ENCODE measurements around the gene POLR3A.

The POLR3A gene

GRCh38 chr10:77965294-77965693, 64.0 kb downstream of the POLR3A start:
- POLR2A ChIA-PET = no interaction called here
- no peak for TF ChIP-seq CTCF (IDR thresholded peaks at IDR 0.05; ENCODE audit: insufficient read depth, low read length, missing control alignments)

GRCh38 chr10:77964811-77965210, 64.5 kb downstream of the POLR3A start:
- no peak for TF ChIP-seq CTCF (IDR thresholded peaks at IDR 0.05; ENCODE audit: insufficient read depth, low read length, missing control alignments)
- ChIA-PET CTCF (interaction anchor here (1.3 to 1.9 kb wide), 3 partner anchors 9 to 117 kb away, joined by 4 to 6 read pairs (median 4); no protein-coding TSS in a partner anchor), POLR2A (interaction anchor here (0.7 kb wide), 1 partner anchor 16 kb away, joined by 3 read pairs; no protein-coding TSS in a partner anchor)
- no peak overlapping the region for H3K4me3 ChIP-seq (ENCODE audit: low read depth, low read length)
- DNase-seq (ENCODE audit: low read depth, low spot score) = no peak

More at GRCh38 chr10:77965294-77965693, 64.0 kb downstream of the POLR3A start:
- H3K4me3 ChIP-seq (ENCODE audit: low read depth, low read length) = no peak overlapping the region
- DNase-seq (ENCODE audit: low read depth, low spot score) = peak; percentile 65
- CTCF ChIA-PET = interaction anchor here (1.9 kb wide), 1 partner anchor 10 kb away, joined by 6 read pairs; no protein-coding TSS in a partner anchor

- TF ChIP-seq CTCF (IDR thresholded peaks at IDR 0.05; ENCODE audit: insufficient read depth, low read length, missing control alignments) = no peak
- H3K4me3 ChIP-seq (ENCODE audit: low read depth, low read length) = no peak overlapping the region
- CTCF ChIA-PET = interaction anchor here (1.3 to 1.9 kb wide), 3 partner anchors 8 to 117 kb away, joined by 4 to 6 read pairs (median 4); no protein-coding TSS in a partner anchor
- POLR2A ChIA-PET = interaction anchor here (0.7 kb wide), 1 partner anchor 15 kb away, joined by 3 read pairs; no protein-coding TSS in a partner anchor
- no peak for DNase-seq (ENCODE audit: low read depth, low spot score)
Observed at GRCh38 chr10:77963901-77964300, 65.4 kb downstream of the POLR3A start.

- ChIA-PET POLR2A (no interaction called here), CTCF (no interaction called here)
- H3K4me3 ChIP-seq (ENCODE audit: low read depth, low read length) = no peak overlapping the region
- no peak for TF ChIP-seq CTCF (IDR thresholded peaks at IDR 0.05; ENCODE audit: insufficient read depth, low read length, missing control alignments)
- no peak for DNase-seq (ENCODE audit: low read depth, low spot score)
Observed at GRCh38 chr10:77962350-77963146, 66.8 kb downstream of the POLR3A start.

GRCh38 chr10:77961668-77962067, 67.6 kb downstream of the POLR3A start:
- no peak for DNase-seq (ENCODE audit: low read depth, low spot score)
- no peak overlapping the region for H3K4me3 ChIP-seq (ENCODE audit: low read depth, low read length)
- POLR2A ChIA-PET = no interaction called here
- CTCF ChIA-PET = no interaction called here
- no peak for TF ChIP-seq CTCF (IDR thresholded peaks at IDR 0.05; ENCODE audit: insufficient read depth, low read length, missing control alignments)

- H3K4me3 ChIP-seq (ENCODE audit: low read depth, low read length) = no peak overlapping the region
- ChIA-PET POLR2A (no interaction called here), CTCF (no interaction called here)
- TF ChIP-seq CTCF (IDR thresholded peaks at IDR 0.05; ENCODE audit: insufficient read depth, low read length, missing control alignments) = no peak
- no peak for DNase-seq (ENCODE audit: low read depth, low spot score)
Observed at GRCh38 chr10:77960829-77961329, 68.4 kb downstream of the POLR3A start.
